ENCODE measurements around the gene SLC5A3.

DNA sequence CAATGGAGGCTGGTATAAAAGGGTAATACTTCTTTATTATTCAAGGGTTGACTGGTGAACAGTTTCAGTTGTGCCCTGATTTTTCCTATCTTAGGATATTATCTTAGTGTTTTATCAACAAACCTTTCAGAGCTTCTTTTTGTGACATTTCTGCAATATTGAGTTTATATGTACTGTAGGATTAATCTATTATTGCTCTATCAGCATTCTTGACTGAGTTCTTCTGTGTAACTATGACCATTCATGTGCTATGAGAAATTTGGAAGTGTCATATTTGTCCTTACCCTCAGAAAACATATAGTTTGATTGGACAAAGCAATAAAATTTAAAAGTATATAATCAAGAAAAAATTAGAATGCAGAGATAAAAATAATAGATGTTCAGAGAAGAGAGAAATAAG lies 25.5 kb upstream of the SLC5A3 start:
- TF ChIP-seq CTCF (IDR thresholded peaks at IDR 0.05), result no peak
- TF ChIP-seq EP300 (IDR thresholded peaks at IDR 0.05), result no peak
